Osteoblast (primary cell): ENCODE data around the gene MMGT1. TPM values are rescaled to one million over a fixed set of nuclear protein-coding genes. Genes with fewer than 3 reads are reported as not detected.

Source experiments
- DNase-seq: peaks from one replicate; pipeline ENCODE4 v3.0.0; 2011; ENCODE audit warnings: low spot score, mixed read lengths; ENCODE audit not compliant: insufficient read length; ENCODE audit errors: missing footprints
- H2AFZ ChIP-seq: 2 replicates; pipeline ENCODE4 v1.6.0; 2011; ENCODE audit warnings: mild to moderate bottlenecking, low read length
- H3K27ac ChIP-seq: 2 replicates; pipeline ENCODE4 v1.5.1; 2011; ENCODE audit warnings: mild to moderate bottlenecking, low read depth, low read length, moderate library complexity
- H3K27me3 ChIP-seq: 2 replicates; pipeline ENCODE4 v1.6.0; 2012; ENCODE audit warnings: mild to moderate bottlenecking, control low read depth, inconsistent platforms, low read length, moderate library complexity; ENCODE audit not compliant: insufficient read depth
- H3K36me3 ChIP-seq: 2 replicates; pipeline ENCODE4 v1.5.1; 2011; ENCODE audit warnings: mild to moderate bottlenecking, low read length, control low read depth, moderate library complexity; ENCODE audit not compliant: insufficient read depth
- H3K4me1 ChIP-seq: 2 replicates; pipeline ENCODE4 v1.5.1; 2011; ENCODE audit warnings: mild to moderate bottlenecking, low read length, control low read depth, moderate library complexity; ENCODE audit not compliant: insufficient read depth
- H3K4me2 ChIP-seq: 2 replicates; pipeline ENCODE4 v1.6.0; 2011; ENCODE audit warnings: mild to moderate bottlenecking, low read length; ENCODE audit not compliant: insufficient read depth
- H3K4me3 ChIP-seq: fragments of 200-600 bp; sonication (generic); 3 replicates; pipeline ENCODE4 v1.5.1; 2012; ENCODE audit warnings: mild to moderate bottlenecking, low read length, inconsistent platforms; ENCODE audit not compliant: insufficient read depth
- H3K79me2 ChIP-seq: 2 replicates; pipeline ENCODE4 v1.6.0; 2012; ENCODE audit warnings: mild to moderate bottlenecking, low read length, control low read depth, inconsistent platforms; ENCODE audit not compliant: insufficient read depth
- H3K9me3 ChIP-seq: 2 replicates; pipeline ENCODE4 v1.5.1; 2011; ENCODE audit warnings: low read depth, low read length, control low read depth
- H4K20me1 ChIP-seq: 2 replicates; pipeline ENCODE4 v1.6.0; 2012; ENCODE audit warnings: mild to moderate bottlenecking, low read length, control low read depth; ENCODE audit not compliant: insufficient read depth
- total RNA-seq: library from RNA; depleted of rRNA; stranded (reverse); fragments of >200 nt; gene quantifications from 2 replicates; pipeline ENCODE4 v1.2.3, GENCODE V29; 2012
- TF ChIP-seq, protein P1 (sequence below): IDR thresholded peaks from 2 replicates; pipeline ENCODE4 v1.5.1; 2011; ENCODE audit warnings: mild to moderate bottlenecking, low read depth, low read length, moderate library complexity; ENCODE audit errors: extremely low read depth

Gene MMGT1
- 25.0 and 26.5 TPM in 2 replicates for total RNA-seq

DNA sequence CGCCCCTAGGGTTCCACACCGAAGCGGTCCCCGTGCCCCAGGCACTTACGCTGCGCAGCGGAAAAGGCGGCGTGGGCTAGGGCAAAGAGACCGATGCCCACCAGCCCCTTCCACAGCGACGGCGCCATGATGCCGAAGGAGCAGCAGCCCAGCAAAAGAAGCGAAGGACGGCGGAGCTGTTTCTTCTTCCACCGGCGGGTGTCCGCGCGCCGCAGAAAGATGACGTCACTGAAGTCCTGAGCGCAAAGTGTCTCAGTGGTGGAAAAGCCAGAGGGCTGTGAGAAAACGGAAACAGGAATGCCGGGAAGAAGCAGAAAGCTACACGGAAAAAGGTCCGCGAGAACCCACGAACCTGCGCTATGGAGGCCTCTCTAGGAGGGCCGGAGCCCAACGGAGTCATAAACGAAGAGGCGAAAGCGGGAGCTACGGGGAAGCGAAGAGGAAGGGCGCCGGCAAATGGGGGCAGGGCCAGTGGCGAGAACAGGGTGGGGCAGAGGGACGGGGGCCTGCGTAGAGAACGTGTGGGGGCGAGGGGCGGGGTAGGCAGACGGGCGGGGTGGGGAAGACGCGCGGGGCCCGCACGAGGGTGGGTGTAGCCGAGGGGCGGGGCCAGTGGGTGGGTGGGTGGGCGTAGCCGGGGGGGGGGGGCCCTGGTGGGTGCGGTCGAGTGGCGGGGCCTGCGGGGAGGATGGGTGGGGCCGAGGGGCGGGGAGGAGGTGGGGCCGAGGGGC lies at the start of gene MMGT1:
Gene MMGT1 (minus strand): TSS at position 441 of the 731 bp plus-strand sequence. CDS start 313 bp downstream, at position 128.
- Histone ChIP-seq H3K4me3 (peak within 1 kb of the TSS; percentile 86), H3K36me3 (no peaks in the 10 kb centered on the region), H2AFZ (peak within 1 kb of the TSS; percentile 86), H3K4me1 (peaks cover 10% of the 10 kb centered on the region), H3K27ac (peak within 1 kb of the TSS; percentile 88), H3K9me3 (no peaks in the 10 kb centered on the region), H3K4me2 (peak within 1 kb of the TSS; percentile 91), H3K27me3 (no peaks in the 10 kb centered on the region), H3K79me2 (peaks cover 33% of the 10 kb centered on the region), H4K20me1 (peaks cover 7% of the 10 kb centered on the region)
- TF ChIP-seq, protein P1, sequence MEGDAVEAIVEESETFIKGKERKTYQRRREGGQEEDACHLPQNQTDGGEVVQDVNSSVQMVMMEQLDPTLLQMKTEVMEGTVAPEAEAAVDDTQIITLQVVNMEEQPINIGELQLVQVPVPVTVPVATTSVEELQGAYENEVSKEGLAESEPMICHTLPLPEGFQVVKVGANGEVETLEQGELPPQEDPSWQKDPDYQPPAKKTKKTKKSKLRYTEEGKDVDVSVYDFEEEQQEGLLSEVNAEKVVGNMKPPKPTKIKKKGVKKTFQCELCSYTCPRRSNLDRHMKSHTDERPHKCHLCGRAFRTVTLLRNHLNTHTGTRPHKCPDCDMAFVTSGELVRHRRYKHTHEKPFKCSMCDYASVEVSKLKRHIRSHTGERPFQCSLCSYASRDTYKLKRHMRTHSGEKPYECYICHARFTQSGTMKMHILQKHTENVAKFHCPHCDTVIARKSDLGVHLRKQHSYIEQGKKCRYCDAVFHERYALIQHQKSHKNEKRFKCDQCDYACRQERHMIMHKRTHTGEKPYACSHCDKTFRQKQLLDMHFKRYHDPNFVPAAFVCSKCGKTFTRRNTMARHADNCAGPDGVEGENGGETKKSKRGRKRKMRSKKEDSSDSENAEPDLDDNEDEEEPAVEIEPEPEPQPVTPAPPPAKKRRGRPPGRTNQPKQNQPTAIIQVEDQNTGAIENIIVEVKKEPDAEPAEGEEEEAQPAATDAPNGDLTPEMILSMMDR: no peak
- peak; percentile 92 for DNase-seq

DNA sequence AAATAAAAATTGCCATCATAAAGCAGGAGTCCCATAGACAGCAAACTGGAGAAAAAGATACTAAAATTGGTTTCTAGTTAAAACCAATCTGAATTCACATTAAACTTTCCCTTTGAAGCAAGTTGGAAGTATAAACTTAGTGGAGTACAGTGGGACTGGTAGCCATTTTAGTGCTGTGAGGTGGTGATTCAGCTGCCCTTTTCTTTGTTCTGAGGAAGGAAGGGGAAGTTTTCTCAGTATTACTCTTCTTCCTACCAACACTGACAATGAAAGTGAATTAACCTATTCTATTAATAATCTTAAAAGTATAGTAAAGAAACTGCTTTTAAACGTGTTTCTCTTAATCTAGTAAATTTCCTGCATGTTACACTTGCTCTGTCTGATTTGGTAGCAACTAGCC lies 48.1 kb upstream of the MMGT1 start:
- Histone ChIP-seq H3K27ac (no peak overlapping the region), H3K79me2 (no peaks in the 10 kb centered on the region), H2AFZ (no peak overlapping the region), H3K36me3 (no peaks in the 10 kb centered on the region), H3K4me3 (no peak overlapping the region), H3K27me3 (no peaks in the 10 kb centered on the region), H3K4me1 (no peaks in the 10 kb centered on the region), H3K9me3 (no peaks in the 10 kb centered on the region), H3K4me2 (no peak overlapping the region), H4K20me1 (no peaks in the 10 kb centered on the region)
- TF ChIP-seq, protein P1: no peak
- DNase-seq: no peak

DNA sequence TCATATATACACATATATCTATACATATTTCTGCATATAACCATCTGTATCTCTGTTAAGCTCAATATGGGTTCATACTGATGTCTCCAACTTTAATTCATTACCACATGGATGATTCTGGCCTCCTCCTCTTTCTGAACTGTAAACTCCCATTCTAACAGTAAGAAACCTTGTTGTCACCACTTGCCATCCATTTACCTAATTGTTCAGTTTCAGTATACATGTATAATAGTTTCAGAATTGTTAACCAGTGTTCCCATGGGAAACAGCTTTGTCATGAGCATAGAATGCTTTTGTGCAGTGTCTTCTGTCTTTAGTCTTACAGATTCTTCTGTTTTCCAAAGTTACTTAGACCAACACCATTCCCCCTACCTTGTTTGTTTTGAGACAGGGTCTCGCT lies 47.4 kb upstream of the MMGT1 start:
- Histone ChIP-seq H3K27ac (no peak overlapping the region), H3K36me3 (no peaks in the 10 kb centered on the region), H4K20me1 (no peaks in the 10 kb centered on the region), H3K79me2 (no peaks in the 10 kb centered on the region), H3K4me1 (no peaks in the 10 kb centered on the region), H3K4me2 (no peak overlapping the region), H2AFZ (no peak overlapping the region), H3K9me3 (no peaks in the 10 kb centered on the region), H3K4me3 (no peak overlapping the region), H3K27me3 (no peaks in the 10 kb centered on the region)
- no peak for DNase-seq
- TF ChIP-seq, protein P1: no peak

DNA sequence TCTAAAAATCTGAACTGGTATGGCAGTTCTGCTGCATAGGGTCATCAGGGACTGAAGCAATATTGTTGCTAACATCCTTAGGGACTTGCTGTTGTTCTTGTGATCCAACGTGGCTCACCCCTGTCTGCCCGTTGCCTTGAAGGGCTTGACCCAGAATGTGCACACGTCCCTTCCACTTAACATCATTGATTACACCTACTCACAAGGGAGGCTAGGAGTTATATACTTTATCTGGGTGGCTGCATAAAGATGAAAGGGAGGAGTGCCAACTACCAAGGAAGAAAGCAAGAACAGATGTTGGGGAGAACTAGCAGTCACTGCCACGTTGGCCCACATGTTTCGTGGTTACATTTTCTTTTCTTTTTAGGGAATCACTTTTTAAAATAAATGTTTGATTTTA lies 45.4 kb upstream of the MMGT1 start:
- TF ChIP-seq, protein P1: no peak
- no peak for DNase-seq
- H3K79me2 ChIP-seq: no peaks in the 10 kb centered on the region

More for the DNA sequence above, 45.4 kb upstream of the MMGT1 start:
- H3K27ac ChIP-seq: no peak overlapping the region
- H3K36me3 ChIP-seq: no peaks in the 10 kb centered on the region
- no peaks in the 10 kb centered on the region for H3K9me3 ChIP-seq
- no peaks in the 10 kb centered on the region for H4K20me1 ChIP-seq
- no peak overlapping the region for H3K4me3 ChIP-seq
- no peak overlapping the region for H3K4me2 ChIP-seq
- H3K4me1 ChIP-seq: no peaks in the 10 kb centered on the region
- no peak overlapping the region for H2AFZ ChIP-seq
- no peaks in the 10 kb centered on the region for H3K27me3 ChIP-seq
